HCT116 (cell line): ENCODE measurements around the gene RC3H2. TPM values are rescaled to one million over a fixed set of nuclear protein-coding genes. Genes with fewer than 3 reads are reported as not detected.

Source experiments
- ATAC-seq: fragments of 200-7000 bp; cut with Tn5 transposase; 2 replicates; pipeline ENCODE4 v1.9.1; 2020; ENCODE audit warnings: mild to moderate bottlenecking, moderate library complexity
- BruUV-seq: library from RNA; stranded (reverse); fragments of 400-500 nt; replicated peaks from 2 replicates; lab custom pipeline; 2021; lab: Mats Ljungman, UMichigan
- CTCF ChIA-PET: fragments of 300-600 bp; sonication (Branson Sonifier 250); formaldehyde crosslinking; loops from one replicate; lab custom pipeline; 2021; ENCODE audit warnings: antibody characterized with exemption; lab: Charles Lee
- POLR2A ChIA-PET: fragments of 300-600, 350-600 bp; sonication (Branson Sonifier 250); formaldehyde crosslinking; loops from one replicate; lab custom pipeline; 2021; ENCODE audit warnings: antibody characterized with exemption; lab: Charles Lee
- RAD21 ChIA-PET, 2 experiments: fragments of 300-600 bp; sonication (Branson Sonifier 250); formaldehyde crosslinking; loops; one replicate each; lab custom pipeline; 2023; ENCODE audit warnings: low total read pairs in 2 of 2; ENCODE audit not compliant: uncharacterized antibody in 2 of 2, unreplicated experiment in 2 of 2, low non-redundant PET in 1 of 2; lab: Charles Lee
- DNase-seq: peaks from one replicate; pipeline ENCODE4 v3.0.0-alpha.2; 2010; ENCODE audit warnings: low read depth, low spot score
- H2AFZ ChIP-seq: fragments of 200-600 bp; shearing (Covaris generic), sonication (generic); 2 replicates; pipeline ENCODE4 v1.6.1; 2017; ENCODE audit warnings: low read depth, mixed run types, mixed read lengths, antibody characterized with exemption, low read length; ENCODE audit not compliant: poor library complexity, severe bottlenecking
- H3K27ac ChIP-seq: 2 replicates; pipeline ENCODE4 v1.5.1; 2012; ENCODE audit warnings: low read depth, low read length
- H3K27me3 ChIP-seq: fragments of 200-600 bp; sonication (generic); 2 replicates; pipeline ENCODE4 v1.6.1; 2016; ENCODE audit warnings: mixed run types, low read length, mixed read lengths; ENCODE audit not compliant: insufficient read depth
- H3K36me3 ChIP-seq, 2 experiments: fragments of 200-500 bp in 1 of 2; fragments of 200-600 bp in 1 of 2; sonication (Bioruptor generic) in 1 of 2; sonication (generic) in 1 of 2; 2 replicates each; pipeline versions ENCODE4 v1.5.1 to v1.6.1; 2014 to 2016; ENCODE audit warnings: low read length in 2 of 2, inconsistent platforms in 1 of 2, mixed read lengths in 1 of 2, mixed run types in 1 of 2; ENCODE audit not compliant: insufficient read depth in 2 of 2, control insufficient read depth in 1 of 2
- H3K4me1 ChIP-seq, 2 experiments: fragments of 200-600 bp in 1 of 2; sonication (generic) in 1 of 2; 2 replicates each; pipeline versions ENCODE4 v1.5.1 to v1.6.1; 2012 to 2017; ENCODE audit warnings: low read length in 2 of 2, inconsistent platforms in 1 of 2, mild to moderate bottlenecking in 1 of 2, mixed read lengths in 1 of 2, mixed run types in 1 of 2, moderate library complexity in 1 of 2; ENCODE audit not compliant: insufficient read depth in 2 of 2, control insufficient read depth in 1 of 2
- H3K4me2 ChIP-seq: fragments of 200-600 bp; sonication (generic); 2 replicates; pipeline ENCODE4 v1.6.1; 2017; ENCODE audit warnings: mixed run types, low read length, mixed read lengths
- H3K4me3 ChIP-seq, 2 experiments: fragments of 200-600 bp in 1 of 2; sonication (generic) in 1 of 2; replicated peaks in 1 of 2; 2 replicates each; pipeline ENCODE4 v1.5.1; 2011 to 2016; ENCODE audit warnings: low read length in 2 of 2, control low read depth in 1 of 2, low read depth in 1 of 2, mild to moderate bottlenecking in 1 of 2, mixed read lengths in 1 of 2, mixed run types in 1 of 2
- H3K79me2 ChIP-seq: fragments of 200-600 bp; sonication (generic); 2 replicates; pipeline ENCODE4 v1.6.1; 2017; ENCODE audit warnings: mild to moderate bottlenecking, mixed run types, low read length, moderate library complexity, mixed read lengths; ENCODE audit not compliant: insufficient read depth
- H3K9ac ChIP-seq: fragments of 200-600 bp; sonication (generic); 2 replicates; pipeline ENCODE4 v1.6.1; 2016; ENCODE audit warnings: low read length, mixed read lengths
- H3K9me2 ChIP-seq: fragments of 200-600 bp; sonication (generic), shearing (Covaris generic); 2 replicates; pipeline ENCODE4 v1.6.1; 2017; ENCODE audit warnings: mixed run types, mild to moderate bottlenecking, moderate library complexity; ENCODE audit not compliant: insufficient read depth
- H3K9me3 ChIP-seq, 2 experiments: fragments of 200-500 bp in 1 of 2; fragments of 200-600 bp in 1 of 2; sonication (Bioruptor generic) in 1 of 2; sonication (generic) in 1 of 2; 2 replicates each; pipeline ENCODE4 v1.6.1; 2014 to 2017; ENCODE audit warnings: low read length in 2 of 2, mixed read lengths in 2 of 2, inconsistent platforms in 1 of 2, low read depth in 1 of 2, mild to moderate bottlenecking in 1 of 2, mixed run types in 1 of 2, moderate library complexity in 1 of 2; ENCODE audit not compliant: control insufficient read depth in 1 of 2, insufficient read depth in 1 of 2
- H4K20me1 ChIP-seq: fragments of 200-600 bp; sonication (generic), shearing (Covaris generic); 2 replicates; pipeline ENCODE4 v1.6.1; 2017; ENCODE audit warnings: mixed run types, mild to moderate bottlenecking, moderate library complexity; ENCODE audit not compliant: insufficient read depth
- ATF3 ChIP-seq: IDR thresholded peaks from 2 replicates; pipeline ENCODE4 v1.6.1; 2012
- CBX3 ChIP-seq: IDR thresholded peaks from 2 replicates; pipeline ENCODE4 v1.6.1; 2012; ENCODE audit warnings: low read depth
- CEBPB ChIP-seq: IDR thresholded peaks from 2 replicates; pipeline ENCODE4 v1.6.1; 2012; ENCODE audit warnings: low read depth
- EGR1 ChIP-seq: IDR thresholded peaks from 2 replicates; pipeline ENCODE4 v1.6.1; 2012; ENCODE audit warnings: low read depth
- ELF1 ChIP-seq: IDR thresholded peaks from 2 replicates; pipeline ENCODE4 v1.6.1; 2012; ENCODE audit warnings: low read depth, borderline replicate concordance
- EZH2phosphoT487 ChIP-seq: fragments of 200-600 bp; IDR thresholded peaks from 2 replicates; pipeline ENCODE4 v1.6.1; 2018; ENCODE audit warnings: antibody characterized with exemption, borderline replicate concordance
- FOSL1 ChIP-seq: IDR thresholded peaks from 2 replicates; pipeline ENCODE4 v1.6.1; 2012; ENCODE audit warnings: low read depth
- MAX ChIP-seq: IDR thresholded peaks from 2 replicates; pipeline ENCODE4 v1.6.1; 2012
- POLR2A ChIP-seq: IDR thresholded peaks from 2 replicates; pipeline ENCODE4 v1.7.0; 2011; ENCODE audit warnings: borderline replicate concordance; ENCODE audit not compliant: insufficient read depth, insufficient read length; ENCODE audit errors: extremely low read depth
- POLR2AphosphoS5 ChIP-seq: IDR thresholded peaks from 2 replicates; pipeline ENCODE4 v1.6.1; 2011; ENCODE audit warnings: mild to moderate bottlenecking, low read depth, low read length, moderate library complexity
- RAD21 ChIP-seq: IDR thresholded peaks from 2 replicates; pipeline ENCODE4 v1.6.1; 2012; ENCODE audit warnings: low read depth, mild to moderate bottlenecking
- SP1 ChIP-seq: IDR thresholded peaks from 2 replicates; pipeline ENCODE4 v1.6.1; 2012; ENCODE audit warnings: low read depth
- TCF7L2 ChIP-seq: IDR thresholded peaks from 2 replicates; pipeline ENCODE4 v1.7.0; 2011; ENCODE audit warnings: borderline replicate concordance, inconsistent platforms; ENCODE audit not compliant: insufficient read depth, insufficient read length; ENCODE audit errors: extremely low read depth
- YY1 ChIP-seq: IDR thresholded peaks from 2 replicates; pipeline ENCODE4 v1.6.1; 2011; ENCODE audit warnings: low read length, low read depth, moderate library complexity, mild to moderate bottlenecking; ENCODE audit not compliant: insufficient replicate concordance; ENCODE audit errors: extremely low read depth
- ZFX ChIP-seq: fragments of 450-650 bp; IDR thresholded peaks from 2 replicates; pipeline ENCODE4 v1.6.1; 2017
- ZNF274 ChIP-seq: fragments of 200-500 bp; sonication (Bioruptor generic); IDR thresholded peaks from 2 replicates; pipeline ENCODE4 v1.6.1; 2014; ENCODE audit warnings: mild to moderate bottlenecking, low read depth, low read length, inconsistent platforms
- intact Hi-C: fragments of 100-400 bp; cut with micrococcal nuclease; formaldehyde crosslinking; loops from 2 replicates; pipeline ENCODE4 v1.10.0; 2022
- total RNA-seq: library from RNA; stranded (reverse); gene quantifications from one replicate; pipeline ENCODE4 v1.2.1, GENCODE V29; 2021; ENCODE audit not compliant: unreplicated experiment
- TF ChIP-seq, protein P1 (sequence below): IDR thresholded peaks from 2 replicates; pipeline ENCODE4 v1.6.1; 2011; ENCODE audit warnings: mild to moderate bottlenecking, low read length, moderate library complexity; ENCODE audit not compliant: insufficient replicate concordance; ENCODE audit errors: extremely low read depth
- TF ChIP-seq, protein P2 (sequence below), 3 experiments: fragments of 200-600 bp in 1 of 3; sonication (generic) in 1 of 3; IDR thresholded peaks in 2 of 3; conservative IDR thresholded peaks in 1 of 3; 2 replicates each; pipeline ENCODE4 v1.5.1; 2012 to 2017; ENCODE audit warnings: low read depth in 2 of 3, low read length in 2 of 3, antibody characterized with exemption in 1 of 3, borderline replicate concordance in 1 of 3, control low read depth in 1 of 3, mild to moderate bottlenecking in 1 of 3, mixed read lengths in 1 of 3, mixed run types in 1 of 3, moderate library complexity in 1 of 3; ENCODE audit not compliant: insufficient read depth in 1 of 3

Gene RC3H2
- total RNA-seq, 1 experiment from 2014 or later, result 53.8 TPM

DNA sequence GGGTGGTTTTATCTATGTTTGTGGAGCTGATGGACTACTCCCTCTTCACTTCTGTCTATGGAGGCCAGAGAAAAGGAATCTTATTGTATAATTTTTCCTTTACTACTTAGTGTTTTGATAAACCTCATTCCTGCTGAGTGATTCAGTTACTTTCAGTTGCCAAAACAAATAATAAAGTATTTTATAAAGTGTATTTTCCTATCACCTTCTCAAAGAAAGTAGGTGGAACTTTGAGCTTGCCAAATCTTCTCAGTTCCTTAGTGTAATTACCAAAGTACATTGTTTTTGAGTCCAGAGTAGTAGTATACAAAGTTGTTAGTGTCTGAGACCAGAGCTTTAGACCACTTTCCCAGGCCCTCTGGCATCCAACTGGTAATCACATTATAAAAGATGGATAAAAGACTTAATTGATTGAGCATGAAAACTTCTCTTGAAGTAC is 49.1 kb upstream of the RC3H2 start:
- ChIA-PET POLR2A (no interaction called here), RAD21 (no interaction called here), CTCF (no interaction called here)
- ATAC-seq (no peak), DNase-seq (no peak)
- intact Hi-C loops, result no loop called here
- H3K27me3 ChIP-seq, result no peaks in the 10 kb centered on the region
- no TSS peak for BruUV-seq
- H3K9me2 ChIP-seq, result no peaks in the 10 kb centered on the region
- TF ChIP-seq SP1, result no peak
- no peak for TF ChIP-seq FOSL1
- TF ChIP-seq, protein P1, sequence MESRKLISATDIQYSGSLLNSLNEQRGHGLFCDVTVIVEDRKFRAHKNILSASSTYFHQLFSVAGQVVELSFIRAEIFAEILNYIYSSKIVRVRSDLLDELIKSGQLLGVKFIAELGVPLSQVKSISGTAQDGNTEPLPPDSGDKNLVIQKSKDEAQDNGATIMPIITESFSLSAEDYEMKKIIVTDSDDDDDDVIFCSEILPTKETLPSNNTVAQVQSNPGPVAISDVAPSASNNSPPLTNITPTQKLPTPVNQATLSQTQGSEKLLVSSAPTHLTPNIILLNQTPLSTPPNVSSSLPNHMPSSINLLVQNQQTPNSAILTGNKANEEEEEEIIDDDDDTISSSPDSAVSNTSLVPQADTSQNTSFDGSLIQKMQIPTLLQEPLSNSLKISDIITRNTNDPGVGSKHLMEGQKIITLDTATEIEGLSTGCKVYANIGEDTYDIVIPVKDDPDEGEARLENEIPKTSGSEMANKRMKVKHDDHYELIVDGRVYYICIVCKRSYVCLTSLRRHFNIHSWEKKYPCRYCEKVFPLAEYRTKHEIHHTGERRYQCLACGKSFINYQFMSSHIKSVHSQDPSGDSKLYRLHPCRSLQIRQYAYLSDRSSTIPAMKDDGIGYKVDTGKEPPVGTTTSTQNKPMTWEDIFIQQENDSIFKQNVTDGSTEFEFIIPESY, result no peak
- no peak for TF ChIP-seq YY1
- no peak for TF ChIP-seq ATF3
- TF ChIP-seq TCF7L2, result no peak
- no peak for TF ChIP-seq ELF1
- TF ChIP-seq MAX, result no peak
- no peak for TF ChIP-seq EZH2phosphoT487
- TF ChIP-seq RAD21, result no peak
- TF ChIP-seq ZNF274, result no peak
- TF ChIP-seq POLR2AphosphoS5, result no peak
- TF ChIP-seq ZFX, result no peak
- no peak for TF ChIP-seq CEBPB
- no peak for TF ChIP-seq EGR1
- TF ChIP-seq POLR2A, result no peak
- TF ChIP-seq, protein P2, sequence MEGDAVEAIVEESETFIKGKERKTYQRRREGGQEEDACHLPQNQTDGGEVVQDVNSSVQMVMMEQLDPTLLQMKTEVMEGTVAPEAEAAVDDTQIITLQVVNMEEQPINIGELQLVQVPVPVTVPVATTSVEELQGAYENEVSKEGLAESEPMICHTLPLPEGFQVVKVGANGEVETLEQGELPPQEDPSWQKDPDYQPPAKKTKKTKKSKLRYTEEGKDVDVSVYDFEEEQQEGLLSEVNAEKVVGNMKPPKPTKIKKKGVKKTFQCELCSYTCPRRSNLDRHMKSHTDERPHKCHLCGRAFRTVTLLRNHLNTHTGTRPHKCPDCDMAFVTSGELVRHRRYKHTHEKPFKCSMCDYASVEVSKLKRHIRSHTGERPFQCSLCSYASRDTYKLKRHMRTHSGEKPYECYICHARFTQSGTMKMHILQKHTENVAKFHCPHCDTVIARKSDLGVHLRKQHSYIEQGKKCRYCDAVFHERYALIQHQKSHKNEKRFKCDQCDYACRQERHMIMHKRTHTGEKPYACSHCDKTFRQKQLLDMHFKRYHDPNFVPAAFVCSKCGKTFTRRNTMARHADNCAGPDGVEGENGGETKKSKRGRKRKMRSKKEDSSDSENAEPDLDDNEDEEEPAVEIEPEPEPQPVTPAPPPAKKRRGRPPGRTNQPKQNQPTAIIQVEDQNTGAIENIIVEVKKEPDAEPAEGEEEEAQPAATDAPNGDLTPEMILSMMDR (IDR thresholded peaks at IDR 0.05 in 2 of 3, conservative IDR thresholded peaks at IDR 0.05 in 1 of 3; ENCODE audit: borderline replicate concordance in 1 of 3, insufficient read depth in 1 of 3, low read depth in 2 of 3, low read length in 2 of 3), result no peak
- TF ChIP-seq CBX3, result no peak
- no peak overlapping the region for H3K9ac ChIP-seq
- no peaks in the 10 kb centered on the region for H3K36me3 ChIP-seq
- peaks cover 12% of the 10 kb centered on the region; the same call in 1 of the 2 replicates for H4K20me1 ChIP-seq
- peaks cover 77% of the 10 kb centered on the region for H3K79me2 ChIP-seq
- peaks cover 3 to 6% of the 10 kb centered on the region in 2 experiments; a peak in 2 of 4 replicates for H3K4me1 ChIP-seq
- no peak overlapping the region for H3K4me3 ChIP-seq
- H2AFZ ChIP-seq, result no peak overlapping the region
- H3K4me2 ChIP-seq, result peak overlapping the region; percentile 12; the same call in 1 of the 2 replicates
- no peaks in the 10 kb centered on the region for H3K9me3 ChIP-seq
- H3K27ac ChIP-seq, result no peak overlapping the region
